ENCODE data around the gene NADK.

The NADK gene, protein sequence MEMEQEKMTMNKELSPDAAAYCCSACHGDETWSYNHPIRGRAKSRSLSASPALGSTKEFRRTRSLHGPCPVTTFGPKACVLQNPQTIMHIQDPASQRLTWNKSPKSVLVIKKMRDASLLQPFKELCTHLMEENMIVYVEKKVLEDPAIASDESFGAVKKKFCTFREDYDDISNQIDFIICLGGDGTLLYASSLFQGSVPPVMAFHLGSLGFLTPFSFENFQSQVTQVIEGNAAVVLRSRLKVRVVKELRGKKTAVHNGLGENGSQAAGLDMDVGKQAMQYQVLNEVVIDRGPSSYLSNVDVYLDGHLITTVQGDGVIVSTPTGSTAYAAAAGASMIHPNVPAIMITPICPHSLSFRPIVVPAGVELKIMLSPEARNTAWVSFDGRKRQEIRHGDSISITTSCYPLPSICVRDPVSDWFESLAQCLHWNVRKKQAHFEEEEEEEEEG

DNA sequence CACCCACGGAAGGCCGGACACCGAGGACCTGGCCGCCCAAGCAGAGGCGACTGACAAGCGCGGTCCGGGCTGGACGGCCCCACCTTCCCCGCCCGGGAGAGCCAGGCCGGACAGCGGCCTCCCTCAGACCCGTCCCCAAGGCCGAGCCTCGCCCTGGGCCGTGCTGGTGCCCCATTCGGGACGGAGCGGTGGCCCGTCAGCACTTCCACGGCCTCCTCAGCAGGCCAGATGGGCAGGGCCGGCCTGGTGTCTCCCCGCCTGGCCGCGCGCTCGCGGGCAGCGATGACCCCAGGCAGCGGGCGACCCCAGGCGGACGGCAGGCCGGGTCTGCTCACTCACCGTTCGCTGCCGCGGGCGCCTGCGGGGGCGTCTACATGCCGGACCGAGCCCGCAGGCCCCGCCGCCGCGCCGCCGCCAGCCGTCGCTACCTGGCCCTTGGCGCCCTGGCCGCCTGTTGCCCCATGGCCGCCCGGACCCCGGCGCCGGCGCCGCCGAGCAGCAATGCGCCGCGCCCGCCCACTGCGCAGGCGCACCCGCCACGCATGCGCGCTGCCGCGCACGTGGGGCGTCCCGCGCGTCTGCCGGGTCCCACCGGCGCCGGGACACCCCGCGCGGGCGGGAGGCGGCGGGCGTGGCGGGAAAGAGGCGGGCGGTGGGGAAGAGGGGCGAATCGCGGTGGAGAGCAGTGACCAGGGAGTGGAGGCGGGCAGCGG, at the start of gene NADK:
Gene NADK, minus strand, starts transcription at position 521 of the 713 bp plus-strand sequence. CDS start 13,064 bp downstream, outside the sequence.
- Histone ChIP-seq H3K27me3 (ENCODE audit: low read depth) (no peaks in the 10 kb centered on the region), H3K4me1 (peaks cover 42% of the 10 kb centered on the region), H3K4me3 (peak within 1 kb of the TSS; percentile 74), H3K9me3 (no peaks in the 10 kb centered on the region), H3K36me3 (replicated peaks) (peaks cover 4% of the 10 kb centered on the region)
- peak; percentile 38 to 72 for DNase-seq (ENCODE audit: low spot score in 2 of 2)
- in situ Hi-C loops (cut with MboI; ENCODE audit: low sequenced_read_pairs), result no loop called here

DNA sequence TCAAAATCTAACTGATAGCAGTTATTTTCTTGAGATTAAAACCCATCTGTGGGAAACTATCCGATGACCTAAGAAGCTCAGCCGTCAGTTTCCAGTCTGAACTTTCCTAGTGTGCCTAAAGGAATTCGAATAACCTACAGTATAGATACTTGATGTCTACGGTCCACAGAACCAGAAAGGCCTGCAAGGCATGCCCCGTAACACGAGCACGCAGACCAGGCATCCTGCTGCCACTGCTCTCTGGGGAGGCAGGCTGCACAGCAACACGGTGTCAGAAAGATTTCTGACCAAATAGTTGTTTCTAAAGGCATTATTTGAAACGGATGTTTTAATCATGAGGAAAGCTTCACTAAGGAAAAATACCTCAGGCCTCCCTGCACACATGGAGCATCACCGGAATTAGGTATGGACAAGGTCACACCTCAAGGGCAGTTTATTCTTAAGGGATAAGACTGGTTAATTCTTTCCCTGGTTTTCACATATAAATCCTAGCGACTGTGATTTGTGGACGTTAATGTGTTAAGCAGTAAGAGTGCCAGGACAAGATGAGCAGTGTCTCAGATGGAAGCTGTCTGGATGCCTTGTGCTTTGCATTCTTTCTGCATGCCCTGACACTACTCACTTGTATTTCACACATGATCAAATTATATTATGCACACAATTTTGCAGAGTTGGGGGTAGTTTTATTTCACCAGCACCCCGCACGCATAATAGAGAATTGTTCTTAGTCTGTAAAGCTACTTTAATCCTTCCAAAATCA, 49.0 kb upstream of the NADK start:
- Histone ChIP-seq H3K36me3 (replicated peaks) (peaks cover 28% of the 10 kb centered on the region), H3K4me3 (no peak overlapping the region), H3K4me1 (peaks cover 26% of the 10 kb centered on the region), H3K27me3 (ENCODE audit: low read depth) (no peaks in the 10 kb centered on the region), H3K9me3 (no peaks in the 10 kb centered on the region)
- in situ Hi-C loops (cut with MboI; ENCODE audit: low sequenced_read_pairs), result no loop called here
- peak; percentile 65 to 92 for DNase-seq (ENCODE audit: low spot score in 2 of 2)

DNA sequence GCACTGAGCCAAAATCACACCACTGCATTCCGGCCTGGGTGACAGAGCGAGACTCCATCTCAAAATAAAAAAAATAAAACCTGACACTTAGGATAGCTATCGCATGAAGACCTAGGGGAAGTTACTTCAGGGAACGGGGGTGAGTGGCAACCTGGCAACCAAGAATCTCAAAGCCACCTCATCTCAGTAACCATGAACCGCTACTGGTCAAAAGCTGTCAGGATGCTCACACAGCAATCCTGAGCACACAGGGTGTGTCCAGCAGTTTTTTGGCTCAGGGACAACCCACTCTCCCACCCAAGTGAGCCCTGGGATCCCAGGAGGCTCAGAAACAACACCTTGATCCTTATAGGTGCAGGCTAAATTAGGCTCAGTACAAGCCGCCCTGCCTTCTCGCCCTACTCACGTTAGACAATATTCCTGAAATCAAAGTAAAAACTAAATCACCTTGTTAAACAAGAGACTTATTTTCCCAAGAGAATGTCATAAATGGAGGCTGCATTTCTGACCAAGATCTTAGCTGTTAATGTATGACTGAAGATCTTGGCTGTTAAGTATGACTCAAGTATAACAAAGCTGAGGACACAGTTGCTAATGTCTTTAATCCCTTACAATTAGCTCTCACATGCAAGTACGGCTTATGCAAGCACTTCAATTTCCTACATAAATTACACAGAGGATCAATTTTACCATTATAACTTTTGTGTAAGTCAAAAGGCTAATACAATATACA, 48.3 kb upstream of the NADK start:
- in situ Hi-C loops (cut with MboI; ENCODE audit: low sequenced_read_pairs), result no loop called here
- DNase-seq (ENCODE audit: low spot score in 2 of 2), result peak in 1 of 2 experiments; percentile 49
- Histone ChIP-seq H3K4me3 (no peak overlapping the region), H3K4me1 (peaks cover 26% of the 10 kb centered on the region), H3K9me3 (no peaks in the 10 kb centered on the region), H3K36me3 (replicated peaks) (peaks cover 31% of the 10 kb centered on the region), H3K27me3 (ENCODE audit: low read depth) (no peaks in the 10 kb centered on the region)

DNA sequence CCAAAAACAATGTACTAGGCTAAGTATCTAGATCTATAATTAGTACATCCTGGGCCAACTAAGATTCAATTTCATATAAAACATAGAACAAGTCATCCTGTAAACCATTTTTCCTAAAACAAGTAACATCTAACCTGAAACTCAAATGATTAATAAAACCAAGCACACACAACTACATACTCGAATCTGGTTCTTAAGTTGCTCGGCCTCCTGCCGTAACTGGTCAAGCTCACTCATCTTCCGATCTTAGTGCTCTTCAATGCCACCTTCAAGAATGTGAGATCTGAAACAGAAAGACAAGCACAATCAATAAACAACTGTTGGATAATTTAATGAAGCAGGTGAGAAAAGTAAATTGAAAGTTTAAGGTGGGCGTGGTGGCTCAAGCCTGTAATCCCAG, 46.9 kb upstream of the NADK start:
- Histone ChIP-seq H3K36me3 (replicated peaks) (peaks cover 37% of the 10 kb centered on the region), H3K4me1 (peaks cover 26% of the 10 kb centered on the region)
- no peak for DNase-seq (ENCODE audit: low spot score in 2 of 2)

DNA sequence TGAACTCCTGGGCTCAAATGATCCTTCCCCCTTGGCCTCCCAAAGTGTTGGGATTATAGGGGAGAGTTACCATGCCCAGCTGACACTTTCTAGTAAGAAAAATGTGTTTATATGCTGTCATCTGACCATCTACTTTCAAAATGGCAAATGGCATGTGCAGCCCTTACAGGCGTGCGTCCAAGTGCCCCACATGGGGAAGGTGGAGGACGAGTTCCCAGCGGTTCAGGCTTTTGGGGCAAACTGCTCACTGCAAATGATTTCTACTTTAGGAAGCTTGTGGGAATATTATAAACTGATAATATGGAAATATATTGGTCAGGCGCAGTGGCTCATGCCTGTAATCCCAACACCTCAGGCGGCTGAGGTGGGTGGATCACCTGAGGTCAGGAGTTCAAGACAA, 41.5 kb upstream of the NADK start:
- H3K36me3 ChIP-seq (replicated peaks), result peaks cover 58% of the 10 kb centered on the region
- no peaks in the 10 kb centered on the region for H3K27me3 ChIP-seq (ENCODE audit: low read depth)
- H3K4me1 ChIP-seq, result peaks cover 7% of the 10 kb centered on the region

More for the DNA sequence above, 46.9 kb upstream of the NADK start:
- Histone ChIP-seq H3K9me3 (no peaks in the 10 kb centered on the region), H3K4me3 (no peak overlapping the region), H3K27me3 (ENCODE audit: low read depth) (no peaks in the 10 kb centered on the region)
- in situ Hi-C loops (cut with MboI; ENCODE audit: low sequenced_read_pairs), result no loop called here

DNA sequence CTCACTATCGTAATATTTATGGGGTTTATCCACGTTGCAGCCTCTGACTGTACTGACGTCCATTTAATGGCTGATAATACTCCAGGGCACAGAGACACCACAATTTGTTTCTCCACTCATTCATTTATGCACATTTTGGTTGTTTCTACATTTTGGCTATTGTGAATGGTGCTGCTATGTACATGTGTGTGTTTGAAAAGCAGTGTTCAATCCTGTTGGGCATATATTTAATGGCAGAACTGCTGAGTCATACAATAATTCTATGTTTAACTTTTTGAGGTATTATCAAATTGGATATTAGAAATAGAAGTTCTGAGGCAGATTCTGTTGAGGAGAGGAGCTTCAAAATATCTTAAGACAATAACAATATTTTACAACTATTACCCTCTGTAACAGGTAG, 39.0 kb upstream of the NADK start:
- H3K4me3 ChIP-seq, result no peak overlapping the region
- H3K4me1 ChIP-seq, result peaks cover 18% of the 10 kb centered on the region
- H3K9me3 ChIP-seq, result no peaks in the 10 kb centered on the region
- in situ Hi-C loops (cut with MboI; ENCODE audit: low sequenced_read_pairs), result no loop called here
- no peaks in the 10 kb centered on the region for H3K27me3 ChIP-seq (ENCODE audit: low read depth)
- peaks cover 63% of the 10 kb centered on the region for H3K36me3 ChIP-seq (replicated peaks)
- DNase-seq (ENCODE audit: low spot score in 2 of 2), result no peak

More for the DNA sequence above, 41.5 kb upstream of the NADK start:
- H3K4me3 ChIP-seq, result no peak overlapping the region
- DNase-seq (ENCODE audit: low spot score in 2 of 2), result no peak
- in situ Hi-C loops (cut with MboI; ENCODE audit: low sequenced_read_pairs), result no loop called here
- no peaks in the 10 kb centered on the region for H3K9me3 ChIP-seq

DNA sequence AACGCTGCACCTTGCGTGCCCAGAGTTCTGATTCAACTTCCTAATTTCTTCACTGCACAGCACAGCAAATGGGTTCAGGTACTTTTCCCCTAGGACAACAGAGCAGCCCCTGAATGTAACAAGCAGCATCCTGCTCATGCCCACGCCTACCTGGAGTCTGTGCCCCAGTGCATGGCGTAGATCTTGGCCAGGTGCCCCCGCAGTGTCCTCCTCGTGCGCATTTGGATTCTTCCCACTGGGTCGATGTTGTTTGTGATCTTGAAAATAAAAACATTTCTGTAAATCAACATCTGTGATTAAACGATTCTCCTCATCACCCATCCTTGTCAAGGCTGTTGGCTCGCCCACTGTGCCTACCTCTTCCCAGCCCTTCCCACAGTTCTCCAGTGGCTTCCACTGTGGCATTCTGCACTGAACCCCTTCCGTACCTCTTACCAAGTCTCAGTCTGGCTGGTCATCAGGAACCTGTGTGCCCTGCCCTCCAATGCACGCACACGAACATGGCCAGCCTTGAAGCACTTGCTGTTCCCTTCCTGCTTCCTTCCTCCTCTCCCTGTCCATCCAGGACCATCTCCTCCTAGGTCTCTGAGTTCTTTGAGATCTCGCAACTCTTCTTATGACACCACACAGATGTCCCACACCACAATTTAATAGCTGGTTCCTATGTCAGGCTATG, 37.5 kb upstream of the NADK start:
- no peak for DNase-seq (ENCODE audit: low spot score in 2 of 2)
- Histone ChIP-seq H3K9me3 (no peaks in the 10 kb centered on the region), H3K4me1 (peaks cover 18% of the 10 kb centered on the region), H3K4me3 (no peak overlapping the region), H3K27me3 (ENCODE audit: low read depth) (no peaks in the 10 kb centered on the region), H3K36me3 (replicated peaks) (peaks cover 60% of the 10 kb centered on the region)
- in situ Hi-C loops (cut with MboI; ENCODE audit: low sequenced_read_pairs), result no loop called here

DNA sequence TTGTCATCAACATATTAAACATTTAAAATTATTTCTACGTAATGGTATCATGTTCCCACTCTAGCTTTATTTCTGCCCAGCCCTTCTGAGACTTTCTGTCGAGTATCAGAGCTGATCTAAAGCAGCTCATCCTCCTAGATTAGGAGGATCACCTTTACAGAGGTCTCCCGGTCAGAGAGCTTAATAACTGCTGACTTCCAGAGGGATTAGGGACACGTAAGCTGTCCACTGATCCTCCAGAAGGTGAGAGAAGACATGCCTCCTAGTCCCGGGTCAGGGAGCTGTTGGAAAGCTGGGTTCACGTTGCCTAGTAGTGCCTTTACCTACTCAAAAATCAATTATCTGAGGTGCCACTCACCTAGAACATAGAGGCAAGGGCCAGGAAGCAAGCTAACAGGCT, 31.2 kb upstream of the NADK start:
- Histone ChIP-seq H3K4me3 (no peak overlapping the region), H3K9me3 (no peaks in the 10 kb centered on the region), H3K36me3 (replicated peaks) (peaks cover 75% of the 10 kb centered on the region), H3K4me1 (peaks cover 9% of the 10 kb centered on the region), H3K27me3 (ENCODE audit: low read depth) (no peaks in the 10 kb centered on the region)
- in situ Hi-C loops (cut with MboI; ENCODE audit: low sequenced_read_pairs), result no loop called here
- DNase-seq (ENCODE audit: low spot score in 2 of 2), result no peak

DNA sequence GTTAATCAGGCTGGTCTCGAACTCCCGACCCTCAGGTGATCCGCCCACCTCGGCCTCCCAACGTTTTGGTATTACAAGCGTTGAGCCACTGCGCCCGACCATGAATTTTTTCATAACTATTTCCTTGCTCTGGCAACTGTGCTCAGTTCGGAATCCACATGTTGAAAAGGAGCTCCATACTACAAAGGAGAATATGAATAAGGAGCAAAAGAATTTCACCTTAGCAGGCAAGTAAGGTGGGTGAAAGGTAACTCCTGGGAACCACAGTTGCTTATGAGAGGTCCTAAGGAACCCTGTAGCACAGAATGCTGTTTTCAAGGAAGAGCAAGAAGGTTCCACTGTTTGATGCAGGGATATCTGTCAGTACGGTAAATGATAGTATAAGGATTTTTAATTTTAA, 29.9 kb upstream of the NADK start:
- no peaks in the 10 kb centered on the region for H3K27me3 ChIP-seq (ENCODE audit: low read depth)
- in situ Hi-C loops (cut with MboI; ENCODE audit: low sequenced_read_pairs), result no loop called here
- H3K4me1 ChIP-seq, result no peaks in the 10 kb centered on the region
- no peaks in the 10 kb centered on the region for H3K9me3 ChIP-seq
- no peak overlapping the region for H3K4me3 ChIP-seq
- DNase-seq (ENCODE audit: low spot score in 2 of 2), result no peak
- peaks cover 75% of the 10 kb centered on the region for H3K36me3 ChIP-seq (replicated peaks)

DNA sequence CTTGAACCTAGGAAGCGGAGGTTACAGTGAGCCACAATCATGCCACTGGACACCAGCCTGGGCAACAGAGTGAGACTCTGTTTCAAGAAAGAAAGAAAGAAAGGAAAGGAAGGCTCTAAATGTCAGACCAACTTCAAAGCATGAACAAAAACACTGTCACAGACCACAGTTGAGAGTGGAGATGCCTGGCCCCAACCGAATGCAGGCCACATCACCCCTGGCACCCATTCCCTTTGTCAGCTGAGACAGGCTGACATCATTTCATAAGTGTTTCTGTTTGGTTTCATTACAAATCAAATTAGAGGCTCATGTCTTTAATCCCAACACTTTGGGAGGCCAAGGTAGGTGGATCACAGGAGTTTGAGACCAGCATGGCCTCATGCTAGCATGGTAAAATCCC, 28.6 kb upstream of the NADK start:
- Histone ChIP-seq H3K4me3 (no peak overlapping the region), H3K4me1 (no peaks in the 10 kb centered on the region), H3K9me3 (no peaks in the 10 kb centered on the region), H3K36me3 (replicated peaks) (peaks cover 78% of the 10 kb centered on the region), H3K27me3 (ENCODE audit: low read depth) (no peaks in the 10 kb centered on the region)
- in situ Hi-C loops (cut with MboI; ENCODE audit: low sequenced_read_pairs), result no loop called here
- DNase-seq (ENCODE audit: low spot score in 2 of 2), result no peak

DNA sequence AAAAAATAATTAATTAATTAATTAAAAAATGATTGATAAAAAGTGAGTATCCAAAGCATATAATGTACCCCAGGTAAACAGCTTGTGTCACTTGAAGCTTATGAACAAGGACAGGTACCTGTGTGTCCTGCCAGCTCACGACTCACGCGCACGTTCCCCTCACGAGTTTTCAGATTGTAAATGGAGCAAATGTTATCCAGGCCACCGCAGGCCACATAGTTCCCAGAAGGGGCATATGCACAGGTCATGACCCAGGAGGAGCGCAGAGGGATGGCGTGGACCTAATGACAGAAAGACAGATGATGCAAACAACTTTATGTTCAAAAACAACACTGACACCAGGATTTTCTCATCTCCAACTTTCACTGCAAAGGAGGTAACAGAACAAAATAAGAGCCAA, 26.0 kb upstream of the NADK start:
- no peaks in the 10 kb centered on the region; the same call in 1 of the 2 replicates for H3K4me1 ChIP-seq
- peaks cover 85% of the 10 kb centered on the region for H3K36me3 ChIP-seq (replicated peaks)
- no peaks in the 10 kb centered on the region for H3K9me3 ChIP-seq
- no peak overlapping the region for H3K4me3 ChIP-seq
- in situ Hi-C loops (cut with MboI; ENCODE audit: low sequenced_read_pairs), result no loop called here
- no peaks in the 10 kb centered on the region for H3K27me3 ChIP-seq (ENCODE audit: low read depth)
- DNase-seq (ENCODE audit: low spot score in 2 of 2), result no peak

DNA sequence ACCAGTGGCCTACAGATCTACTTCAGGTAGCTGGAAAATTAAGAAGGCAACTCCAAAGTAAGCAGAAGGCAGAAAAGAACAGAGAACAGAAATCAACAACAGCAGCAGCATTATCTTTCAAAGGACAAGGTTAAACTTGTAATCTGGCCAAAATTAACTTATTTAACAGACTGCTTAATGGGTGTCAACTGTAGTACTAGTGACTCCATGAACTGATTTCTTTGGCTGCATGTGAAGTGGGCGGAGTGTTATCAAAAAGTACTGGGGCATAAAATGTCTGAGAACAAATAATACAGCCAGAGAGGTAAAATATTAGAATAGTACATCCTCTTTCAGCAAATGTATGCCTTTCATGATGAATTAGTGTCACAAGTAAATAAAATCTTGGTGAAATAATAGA, 24.6 kb upstream of the NADK start:
- Histone ChIP-seq H3K27me3 (ENCODE audit: low read depth) (no peaks in the 10 kb centered on the region), H3K36me3 (replicated peaks) (peaks cover 87% of the 10 kb centered on the region), H3K4me1 (no peaks in the 10 kb centered on the region; the same call in 1 of the 2 replicates), H3K4me3 (no peak overlapping the region), H3K9me3 (no peaks in the 10 kb centered on the region)
- DNase-seq (ENCODE audit: low spot score in 2 of 2), result no peak
- in situ Hi-C loops (cut with MboI; ENCODE audit: low sequenced_read_pairs), result no loop called here

DNA sequence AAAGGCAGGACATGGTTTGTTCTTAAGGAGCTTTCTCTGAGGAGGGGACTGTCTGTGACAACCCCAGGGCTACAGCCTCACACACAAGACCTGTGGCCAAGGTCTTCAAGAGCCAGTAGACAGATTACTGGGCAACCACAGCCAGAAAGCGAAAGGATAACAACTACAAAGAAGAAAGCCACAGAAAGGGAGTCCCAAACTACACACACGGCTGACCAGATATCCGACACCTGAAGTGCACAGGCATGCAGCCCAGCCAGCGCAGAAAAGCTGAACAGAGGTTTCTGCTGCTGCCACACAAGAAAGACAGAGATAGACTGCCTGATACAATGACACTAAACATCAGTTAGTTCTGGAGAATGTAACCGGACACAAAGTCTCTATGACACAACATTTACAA, 21.4 kb upstream of the NADK start:
- H3K4me3 ChIP-seq, result no peak overlapping the region
- no peak for DNase-seq (ENCODE audit: low spot score in 2 of 2)
- no peaks in the 10 kb centered on the region for H3K27me3 ChIP-seq (ENCODE audit: low read depth)
- in situ Hi-C loops (cut with MboI; ENCODE audit: low sequenced_read_pairs), result no loop called here
- no peaks in the 10 kb centered on the region for H3K9me3 ChIP-seq
- H3K4me1 ChIP-seq, result no peaks in the 10 kb centered on the region; the same call in 1 of the 2 replicates
- peaks cover 92% of the 10 kb centered on the region for H3K36me3 ChIP-seq (replicated peaks)

Data from HAP-1 (cell line).